Tibial artery (tissue), 4 donors: ENCODE data around the gene STOML2.

ENCODE experiments used
- DNase-seq, 2 donors: peaks; one replicate each; pipeline ENCODE4 v3.0.0-alpha.2; 2019
- H3K27ac ChIP-seq, 2 donors: fragments of 200-600 bp; sonication (generic) in 1 of 2; 1 replicate in 1 of 2; 2 replicates in 1 of 2; pipeline ENCODE4 v1.5.1; 2018 to 2019; ENCODE audit warnings: mild to moderate bottlenecking in 1 of 2
- H3K27me3 ChIP-seq, 2 donors: fragments of 200-600 bp; sonication (generic) in 1 of 2; one replicate each; pipeline versions ENCODE4 v1.5.1 to v1.6.0; 2016 to 2019
- H3K36me3 ChIP-seq, 3 donors: fragments of 200-600 bp; sonication (generic) in 2 of 3; one replicate each; pipeline ENCODE4 v1.5.1; 2016 to 2019; ENCODE audit warnings: mild to moderate bottlenecking in 2 of 3
- H3K4me1 ChIP-seq, 4 donors: fragments of 200-600 bp; sonication (generic) in 2 of 4; 1 replicate in 3 of 4; 2 replicates in 1 of 4; pipeline ENCODE4 v1.5.1; 2016 to 2019
- H3K4me3 ChIP-seq, 2 donors: fragments of 200-600 bp; sonication (generic) in 1 of 2; 1 replicate in 1 of 2; 2 replicates in 1 of 2; pipeline ENCODE4 v1.5.1; 2018 to 2019; ENCODE audit warnings: mild to moderate bottlenecking in 2 of 2
- H3K9me3 ChIP-seq, 3 donors: fragments of 200-600 bp; sonication (generic) in 1 of 3; one replicate each; pipeline ENCODE4 v1.5.1; 2016 to 2019
- CTCF ChIP-seq, 2 experiments: fragments of 200-600 bp in 1 of 2; fragments of 450-650 bp in 1 of 2; IDR thresholded peaks; one replicate each; pipeline ENCODE4 v1.5.1; 2017 to 2019; ENCODE audit warnings: antibody characterized with exemption in 2 of 2, mild to moderate bottlenecking in 1 of 2, moderate library complexity in 1 of 2
- intact Hi-C: fragments of 100-400 bp; cut with DNase I; formaldehyde crosslinking; loops from one replicate; pipeline ENCODE4 v1.15.0; 2023; ENCODE audit warnings: low total_unique reads

The STOML2 gene

GRCh38 chr9:35096035-35096849 is 6.7 kb downstream of the STOML2 start, which contains the start of gene PIGO:
Gene PIGO (minus strand): TSS chr9:35096591. CDS start chr9:35095565, 1,026 bp downstream.
- peak; percentile 65 to 72 for TF ChIP-seq CTCF (IDR thresholded peaks at IDR 0.05)
- Histone ChIP-seq H3K4me1 (peaks cover 0 to 20% (median 10%) of the 10 kb centered on the region in 4 donors), H3K27ac (peak within 1 kb of the TSS; percentile 94 to 96), H3K36me3 (peaks cover 15 to 54% (median 45%) of the 10 kb centered on the region in 3 donors), H3K4me3 (peak within 1 kb of the TSS; percentile 76 to 87), H3K27me3 (no peaks in the 10 kb centered on the region), H3K9me3 (no peaks in the 10 kb centered on the region)
- intact Hi-C loops, result loop anchor here (5.0 kb wide), 1 partner anchor 194 kb away; no protein-coding TSS in a partner anchor
- peak; percentile 84 to 92 for DNase-seq

- Histone ChIP-seq H3K9me3 (no peaks in the 10 kb centered on the region), H3K27ac (no peak overlapping the region), H3K4me1 (peaks cover 0 to 12% (median 8%) of the 10 kb centered on the region in 4 donors), H3K36me3 (peaks cover 33 to 79% (median 67%) of the 10 kb centered on the region in 3 donors), H3K4me3 (no peak overlapping the region), H3K27me3 (no peaks in the 10 kb centered on the region)
- no peak for DNase-seq
- intact Hi-C loops, result no loop called here
- no peak for TF ChIP-seq CTCF (IDR thresholded peaks at IDR 0.05)
Observed at GRCh38 chr9:35091536-35091935, 11.4 kb downstream of the STOML2 start.

- Histone ChIP-seq H3K36me3 (peaks cover 33 to 94% (median 67%) of the 10 kb centered on the region in 3 donors), H3K27ac (no peak overlapping the region), H3K27me3 (no peaks in the 10 kb centered on the region), H3K4me3 (no peak overlapping the region), H3K9me3 (no peaks in the 10 kb centered on the region), H3K4me1 (no peaks in the 10 kb centered on the region)
- intact Hi-C loops, result no loop called here
- no peak for DNase-seq
- TF ChIP-seq CTCF (IDR thresholded peaks at IDR 0.05), result no peak
Observed at GRCh38 chr9:35089434-35089833, 13.5 kb downstream of the STOML2 start.

GRCh38 chr9:35085078-35085477 is 17.9 kb downstream of the STOML2 start:
- no peak for DNase-seq
- Histone ChIP-seq H3K4me3 (no peak overlapping the region), H3K9me3 (no peaks in the 10 kb centered on the region), H3K4me1 (peaks cover 0 to 6% (median 0%) of the 10 kb centered on the region in 4 donors), H3K36me3 (peaks cover 20 to 50% (median 30%) of the 10 kb centered on the region in 3 donors), H3K27me3 (no peaks in the 10 kb centered on the region), H3K27ac (no peak overlapping the region)
- TF ChIP-seq CTCF (IDR thresholded peaks at IDR 0.05), result no peak
- intact Hi-C loops, result no loop called here

GRCh38 chr9:35079426-35080341 is 23.2 kb downstream of the STOML2 start, which contains the start of gene FANCG:
Gene FANCG (minus strand): TSS chr9:35079942. CDS start chr9:35079524, 418 bp downstream.
- intact Hi-C loops, result no loop called here
- Histone ChIP-seq H3K9me3 (no peaks in the 10 kb centered on the region), H3K36me3 (peaks cover 0 to 11% (median 0%) of the 10 kb centered on the region in 3 donors), H3K27me3 (no peaks in the 10 kb centered on the region), H3K4me1 (peaks cover 0 to 18% (median 12%) of the 10 kb centered on the region in 4 donors), H3K27ac (peak within 1 kb of the TSS; percentile 61 to 78), H3K4me3 (peak within 1 kb of the TSS; percentile 58 to 68)
- no peak for TF ChIP-seq CTCF (IDR thresholded peaks at IDR 0.05)
- DNase-seq, result peak; percentile 89 to 94
